GM08714 (cell line): ENCODE data around the gene RGS7.

ENCODE experiments used
- H3K4me3 ChIP-seq: fragments of 200-500 bp; sonication (Bioruptor generic); 2 replicates; pipeline ENCODE4 v1.5.1; 2014; ENCODE audit warnings: mild to moderate bottlenecking, low read length, inconsistent platforms
- ZNF274 ChIP-seq: IDR thresholded peaks from 2 replicates; pipeline ENCODE4 v1.6.1; 2012; ENCODE audit warnings: mild to moderate bottlenecking, low read depth, low read length

RGS7 gene

GRCh38 chr1:241034203-241034936 is 322.6 kb downstream of the RGS7 start:
- no peak for TF ChIP-seq ZNF274
- no peak overlapping the region for H3K4me3 ChIP-seq

- no peak overlapping the region for H3K4me3 ChIP-seq
- TF ChIP-seq ZNF274: no peak
These were observed 332.2 kb downstream of the RGS7 start for GRCh38 chr1:241024834-241025233.

DNA sequence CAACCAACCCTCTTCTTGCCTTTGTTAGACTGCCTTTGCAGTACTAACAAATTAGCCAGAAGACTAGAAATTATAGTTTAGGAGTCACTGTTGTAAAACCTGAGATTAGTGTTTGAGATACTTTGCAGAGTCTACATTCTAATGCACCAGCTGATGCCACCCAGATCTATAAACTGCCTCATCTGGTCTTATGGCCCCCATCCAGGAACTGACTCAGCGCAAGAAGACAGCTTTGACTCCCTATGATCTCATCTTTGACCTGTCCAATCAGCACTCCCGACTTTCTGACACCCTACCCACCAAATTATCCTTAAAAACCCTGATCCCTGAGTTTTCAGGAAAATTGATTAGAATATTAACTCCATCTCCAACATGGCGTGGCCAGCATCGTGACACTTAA is 334.6 kb downstream of the RGS7 start:
- TF ChIP-seq ZNF274: no peak
- no peak overlapping the region for H3K4me3 ChIP-seq

- TF ChIP-seq ZNF274: no peak
- H3K4me3 ChIP-seq: no peak overlapping the region
These were observed 335.9 kb downstream of the RGS7 start for GRCh38 chr1:241020851-241021697.

DNA sequence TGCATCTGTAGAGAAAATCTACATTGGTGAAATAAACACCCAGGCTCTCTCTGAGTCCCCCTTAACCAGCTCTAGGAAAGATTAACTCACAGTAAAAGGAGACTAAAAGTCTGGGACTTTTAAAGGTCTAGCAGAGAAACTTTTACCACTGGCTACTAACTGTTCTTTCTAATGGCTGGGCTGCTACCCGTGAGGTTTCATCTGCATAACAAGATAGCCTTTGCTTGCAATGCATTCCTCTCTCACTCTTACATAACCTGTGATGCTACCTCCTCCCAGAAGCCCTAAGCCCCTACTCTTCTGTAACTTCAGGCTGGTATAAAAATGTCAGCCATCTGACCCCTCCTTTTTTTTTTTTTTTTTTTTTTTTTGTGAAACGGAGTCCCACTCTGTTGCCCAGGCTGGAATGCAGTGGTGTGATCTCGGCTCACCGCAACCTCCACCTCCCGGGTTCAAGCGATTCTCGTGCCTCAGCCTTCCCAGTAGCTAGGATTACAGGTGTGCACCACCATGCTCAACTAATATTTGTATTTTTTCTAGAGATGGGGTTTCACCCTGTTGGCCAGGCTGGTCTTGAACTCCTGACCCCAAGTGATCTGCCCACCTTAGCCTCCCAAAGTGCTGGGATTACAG is 344.2 kb downstream of the RGS7 start:
- H3K4me3 ChIP-seq: no peak overlapping the region
- TF ChIP-seq ZNF274: no peak

- no peak for TF ChIP-seq ZNF274
- no peak overlapping the region for H3K4me3 ChIP-seq
These were observed 349.3 kb downstream of the RGS7 start for GRCh38 chr1:241007668-241008067.

- no peak for TF ChIP-seq ZNF274
- no peak overlapping the region for H3K4me3 ChIP-seq
These were observed 357.2 kb downstream of the RGS7 start for GRCh38 chr1:240999826-241000225.

DNA sequence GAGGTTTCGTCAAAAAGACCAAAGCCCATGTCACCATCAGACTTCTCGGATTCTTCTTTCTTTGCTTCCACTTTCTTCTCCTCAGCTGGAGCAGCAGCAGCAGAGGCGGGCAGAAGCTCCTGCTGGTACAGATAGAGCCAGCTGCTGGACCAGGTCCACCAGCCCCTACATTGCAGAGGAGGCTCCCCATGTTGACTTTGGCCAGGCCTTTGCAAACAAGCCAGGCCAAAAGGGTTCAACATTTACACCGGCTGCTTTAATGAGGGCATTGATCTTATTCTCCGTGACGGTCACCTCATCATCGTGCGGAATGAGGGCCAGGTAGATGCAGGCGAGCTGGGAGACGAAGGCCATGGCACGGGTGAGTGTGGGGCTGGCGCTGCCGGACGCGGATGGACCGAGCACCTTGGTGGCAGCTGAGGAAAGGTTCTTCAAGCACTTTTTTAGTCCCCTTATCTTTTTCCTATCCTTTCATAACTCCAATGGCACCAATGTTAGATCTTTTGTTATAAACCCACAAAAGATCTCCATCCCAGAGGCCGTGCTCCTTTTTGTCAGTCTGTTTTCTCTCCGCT is 358.5 kb downstream of the RGS7 start:
- no peak overlapping the region for H3K4me3 ChIP-seq
- TF ChIP-seq ZNF274: no peak

DNA sequence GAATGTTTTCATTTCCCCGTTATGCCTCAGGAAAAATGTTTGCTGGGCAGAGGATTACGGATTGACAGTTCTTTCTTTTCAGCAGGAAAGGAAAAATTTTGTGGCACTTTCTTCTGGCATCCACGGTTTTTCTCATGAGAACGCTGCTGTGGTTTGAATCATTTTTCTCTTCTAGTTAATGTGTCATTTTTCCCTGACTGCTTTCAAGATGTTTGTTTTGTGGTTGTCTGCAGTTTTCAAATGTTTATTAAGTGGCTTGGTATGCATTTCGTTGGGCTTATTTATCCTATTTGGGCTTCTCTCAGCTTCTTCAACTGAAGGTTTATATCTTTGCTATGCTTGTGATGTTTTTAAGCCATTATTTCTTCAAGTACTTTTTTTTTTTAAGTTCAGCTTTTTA is 359.0 kb downstream of the RGS7 start:
- TF ChIP-seq ZNF274: no peak
- H3K4me3 ChIP-seq: no peak overlapping the region

- H3K4me3 ChIP-seq: no peak overlapping the region
- TF ChIP-seq ZNF274: no peak
These were observed 364.0 kb downstream of the RGS7 start for GRCh38 chr1:240993004-240993403.

DNA sequence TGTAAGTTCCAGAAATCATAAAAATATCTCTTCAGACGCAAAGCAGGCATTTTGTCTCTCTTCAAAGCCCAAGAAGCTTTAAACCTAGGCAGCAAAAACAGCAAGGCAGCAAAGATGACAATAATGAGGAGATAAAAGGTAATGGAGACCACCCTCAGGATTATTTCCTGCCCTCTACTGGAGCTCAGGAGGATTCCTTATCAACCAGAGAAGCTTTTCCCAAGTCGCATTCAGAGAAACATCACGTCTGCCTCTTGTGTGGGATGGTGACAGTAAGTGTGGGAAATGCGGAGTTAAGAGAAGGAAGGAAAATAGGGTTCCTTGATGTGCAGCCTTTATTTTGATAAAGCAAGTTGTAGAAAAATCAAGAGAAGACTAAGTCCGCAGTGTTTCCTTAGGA is 365.8 kb downstream of the RGS7 start:
- H3K4me3 ChIP-seq: no peak overlapping the region
- TF ChIP-seq ZNF274: no peak

DNA sequence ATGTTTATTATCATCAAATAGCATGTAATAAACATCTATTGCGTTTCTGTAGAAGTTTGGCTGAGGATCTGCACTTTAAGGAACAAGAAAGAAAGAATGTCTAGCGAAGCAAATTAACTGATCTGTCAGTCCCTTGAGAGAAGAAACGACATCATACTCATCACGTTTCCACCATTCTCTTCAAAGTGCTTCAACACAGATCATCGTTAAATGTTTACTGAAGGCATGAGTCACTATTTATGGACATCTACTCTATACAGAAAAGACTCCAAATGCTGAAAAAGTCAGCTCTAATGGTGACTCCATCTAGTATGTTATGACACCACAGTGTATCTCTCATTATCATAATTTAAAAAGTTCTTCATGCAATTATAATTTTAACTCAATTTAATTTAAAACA is 369.1 kb downstream of the RGS7 start:
- TF ChIP-seq ZNF274: no peak
- H3K4me3 ChIP-seq: no peak overlapping the region

DNA sequence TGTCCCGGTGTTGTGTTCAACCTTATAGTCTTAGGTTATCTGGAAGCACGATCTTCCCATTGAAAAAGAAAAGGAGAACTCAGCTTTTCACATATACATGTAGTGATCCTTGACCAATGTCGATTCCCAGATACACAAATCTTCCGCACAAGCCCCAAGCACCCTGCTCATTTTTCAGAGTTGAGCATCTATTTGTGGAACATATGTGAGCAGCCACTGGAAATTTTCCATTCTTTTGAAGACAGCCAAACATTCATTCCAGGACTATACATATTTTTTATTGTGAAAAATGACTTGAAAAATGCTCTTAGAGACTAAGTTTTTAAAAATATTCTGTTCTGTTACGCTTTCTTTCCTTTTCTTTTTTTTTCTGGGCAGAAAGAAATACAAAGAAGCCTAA is 371.9 kb downstream of the RGS7 start:
- TF ChIP-seq ZNF274: no peak
- H3K4me3 ChIP-seq: no peak overlapping the region

GRCh38 chr1:240980342-240980741 is 376.7 kb downstream of the RGS7 start:
- H3K4me3 ChIP-seq: no peak overlapping the region
- no peak for TF ChIP-seq ZNF274
